ENCODE results near the gene ZNF407.

- no peak for TF ChIP-seq CREB5 (CRISPR knock-in tag; IDR thresholded peaks at IDR 0.05; ENCODE audit: low read depth)
- no peak for TF ChIP-seq CSDC2 (CRISPR knock-in tag; IDR thresholded peaks at IDR 0.05)
- TF ChIP-seq PPARA (CRISPR knock-in tag; IDR thresholded peaks at IDR 0.05; ENCODE audit: borderline replicate concordance): no peak
- TF ChIP-seq SNAI2 (CRISPR knock-in tag; IDR thresholded peaks at IDR 0.05): no peak
- TF ChIP-seq PATZ1 (CRISPR knock-in tag; IDR thresholded peaks at IDR 0.05; ENCODE audit: borderline replicate concordance): no peak
- no peak for TF ChIP-seq ISL1 (CRISPR knock-in tag; IDR thresholded peaks at IDR 0.05)
- TF ChIP-seq OSR1 (CRISPR knock-in tag; IDR thresholded peaks at IDR 0.05): no peak
- no peak for TF ChIP-seq ESRRG (CRISPR knock-in tag; IDR thresholded peaks at IDR 0.05)
- no peak for TF ChIP-seq POU6F1 (CRISPR knock-in tag; IDR thresholded peaks at IDR 0.05; ENCODE audit: borderline replicate concordance, low read depth)
- no peak for TF ChIP-seq RARB (CRISPR knock-in tag; IDR thresholded peaks at IDR 0.05)
- TF ChIP-seq ARNTL (CRISPR knock-in tag; IDR thresholded peaks at IDR 0.05; ENCODE audit: borderline replicate concordance, low read depth): no peak
- no peak for TF ChIP-seq ZNF70 (CRISPR knock-in tag; IDR thresholded peaks at IDR 0.05)
These were observed 273.3 kb downstream of the ZNF407 start for GRCh38 chr18:74870950-74871349.
